Body of pancreas (tissue), 4 donors: ENCODE results near the gene CCDC172.

ENCODE experiments used
- CTCF ChIP-seq, 7 experiments: fragments of 450-650 bp in 4 of 7; fragments of 200-600 bp in 3 of 7; sonication (generic) in 3 of 7; IDR thresholded peaks; one replicate each; pipeline ENCODE4 v1.5.1; 2016 to 2019; ENCODE audit warnings: antibody characterized with exemption in 7 of 7
- POLR2A ChIP-seq, 3 donors: fragments of 450-650 bp; IDR thresholded peaks; one replicate each; pipeline ENCODE4 v1.6.1; 2016; ENCODE audit warnings: antibody characterized with exemption in 3 of 3, mild to moderate bottlenecking in 2 of 3

- no peak for TF ChIP-seq CTCF (IDR thresholded peaks at IDR 0.05)
- TF ChIP-seq POLR2A (IDR thresholded peaks at IDR 0.05): no peak
Observed at GRCh38 chr10:116329153-116329552, 4.9 kb downstream of the CCDC172 start.
